GM19023 (cell line): Measurements from ENCODE around the gene ZMPSTE24.

Experiments
- ATAC-seq: cut with Tn5 transposase; IDR thresholded peaks from one replicate; pipeline ENCODE4 v1.9.1; 2021; ENCODE audit warnings: mild to moderate bottlenecking, moderate library complexity; ENCODE audit not compliant: unreplicated experiment

The ZMPSTE24 gene

DNA sequence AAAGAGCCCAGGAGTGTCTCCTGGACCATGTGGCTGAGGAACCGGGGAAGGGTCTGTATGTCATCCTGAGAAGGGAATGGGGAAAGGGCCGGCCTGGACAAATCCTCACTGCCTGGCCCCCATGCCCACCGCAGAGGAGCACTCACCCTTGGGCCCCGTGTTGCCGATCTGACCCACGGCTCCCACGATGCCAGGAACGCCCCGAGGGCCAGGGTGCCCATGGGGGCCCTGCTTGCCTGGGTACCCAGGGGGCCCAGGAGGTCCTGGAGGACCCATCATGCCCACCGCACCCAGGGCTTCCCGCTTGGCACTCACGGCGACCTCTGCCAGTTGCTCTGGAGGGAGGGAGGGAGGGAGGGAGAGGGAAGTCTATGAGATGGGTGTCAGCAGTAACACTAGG lies 44.4 kb downstream of the ZMPSTE24 start:
- ATAC-seq, result no peak

DNA sequence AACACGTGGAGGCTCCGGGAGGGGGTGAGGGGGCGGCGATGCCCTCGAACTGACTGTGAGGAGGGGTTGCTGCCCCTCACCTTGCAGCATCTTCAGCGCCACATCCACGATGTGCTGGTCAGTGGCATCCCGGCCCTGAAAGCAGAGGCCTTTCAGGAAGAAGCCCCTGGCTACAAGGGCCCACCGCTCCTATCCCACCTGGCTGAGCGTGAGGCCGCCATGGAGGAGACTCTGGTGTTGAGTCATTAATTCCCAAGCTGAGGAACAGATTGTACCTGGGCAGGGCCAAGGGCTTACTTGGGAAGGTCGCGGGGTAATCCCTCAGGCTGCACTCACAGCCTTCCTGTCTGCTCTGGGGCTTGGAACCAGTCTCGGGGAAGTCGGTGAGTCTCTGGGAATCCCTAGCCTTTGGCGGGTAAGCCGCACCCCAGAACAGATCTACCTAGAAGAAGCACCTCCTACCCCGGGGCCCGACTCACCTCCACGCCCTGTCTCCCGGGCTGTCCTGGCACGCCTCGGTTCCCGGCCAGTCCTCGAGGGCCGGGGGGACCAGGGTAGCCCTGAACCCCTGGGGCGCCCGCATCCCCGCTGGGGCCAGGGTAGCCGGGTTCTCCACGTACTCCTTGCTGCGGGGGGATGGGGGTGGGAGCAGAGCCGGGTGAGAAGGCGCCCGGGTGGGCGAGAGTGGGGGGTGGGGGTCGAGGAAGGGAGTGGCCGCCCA lies 45.2 kb downstream of the ZMPSTE24 start:
- no peak for ATAC-seq

DNA sequence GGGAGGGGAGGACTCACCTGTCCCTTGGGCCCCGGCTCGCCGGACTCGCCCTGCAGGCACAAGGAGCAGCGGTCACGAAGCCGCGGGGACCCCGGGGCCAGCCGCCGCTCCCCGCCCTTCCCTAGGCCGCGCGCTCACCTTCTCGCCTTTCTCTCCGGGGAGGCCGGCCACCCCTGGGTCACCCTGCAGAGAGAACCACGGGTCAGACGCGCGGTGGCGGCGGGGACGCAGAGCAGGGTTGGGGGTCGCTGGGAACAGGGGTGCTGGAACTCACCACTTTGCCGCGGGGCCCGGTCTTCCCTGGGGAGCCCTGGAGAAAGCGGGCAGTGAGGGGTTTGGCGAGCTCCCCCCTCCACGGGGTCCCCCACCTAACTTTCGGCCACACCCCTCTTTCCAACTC lies 45.8 kb downstream of the ZMPSTE24 start:
- ATAC-seq, result no peak

DNA sequence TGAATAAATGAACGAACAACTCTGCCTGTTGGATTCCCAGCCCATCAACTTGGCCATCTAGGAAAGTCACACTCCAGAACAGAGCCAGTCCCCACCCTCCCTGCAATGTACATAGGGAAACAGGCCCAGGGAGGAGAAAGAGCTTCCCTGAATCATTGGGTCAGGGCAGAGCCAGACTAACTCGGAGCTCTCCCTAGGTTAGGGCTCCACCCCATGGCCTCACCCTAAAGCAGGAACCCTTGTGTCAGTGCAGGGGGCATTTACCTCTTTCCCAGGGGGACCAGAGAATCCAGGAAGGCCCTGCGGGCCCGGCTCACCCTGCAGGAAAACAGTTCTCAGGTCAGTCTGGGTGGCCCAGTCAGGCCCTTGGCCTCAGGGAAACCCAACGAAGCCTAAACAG lies 47.4 kb downstream of the ZMPSTE24 start:
- ATAC-seq, result no peak

DNA sequence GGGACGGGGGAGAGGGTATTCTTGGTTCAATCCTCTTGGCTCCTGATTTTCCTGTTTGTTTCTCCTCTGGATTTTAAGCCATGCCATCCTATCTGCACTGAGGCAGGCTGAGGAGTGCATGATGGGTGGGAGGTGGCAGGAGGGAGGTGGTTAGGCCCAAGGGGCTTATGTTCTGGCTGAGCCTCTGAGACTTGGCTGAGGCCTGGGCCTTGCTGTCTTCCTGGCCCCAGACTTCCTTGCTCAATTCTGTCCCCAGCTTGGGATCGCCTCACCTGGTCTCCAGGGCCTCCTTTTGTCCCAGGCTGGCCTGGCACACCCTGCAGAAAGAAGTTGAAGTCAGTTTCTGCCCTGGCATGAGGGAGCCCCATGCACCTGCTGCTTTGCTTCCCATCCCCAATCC lies 47.8 kb downstream of the ZMPSTE24 start:
- no peak for ATAC-seq

DNA sequence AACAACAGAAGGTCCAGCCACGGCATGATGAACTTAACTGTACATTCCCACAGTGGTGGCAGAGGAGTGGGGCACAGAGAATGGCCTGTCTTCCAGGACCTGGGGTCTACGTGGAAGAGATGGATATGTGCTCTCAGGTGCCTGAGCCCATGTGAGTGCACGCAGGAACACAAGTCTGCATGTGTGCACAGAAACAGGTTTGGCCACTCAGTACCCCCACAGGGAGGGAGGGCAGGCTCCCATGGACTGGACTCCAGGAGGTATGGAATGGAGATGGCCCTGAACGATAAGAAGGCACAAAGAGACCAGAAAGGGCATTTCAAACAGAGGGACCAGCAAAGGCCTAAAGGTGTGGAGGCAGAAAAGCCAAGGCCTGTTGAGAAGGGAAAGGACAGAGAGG lies 48.3 kb downstream of the ZMPSTE24 start:
- no peak for ATAC-seq

DNA sequence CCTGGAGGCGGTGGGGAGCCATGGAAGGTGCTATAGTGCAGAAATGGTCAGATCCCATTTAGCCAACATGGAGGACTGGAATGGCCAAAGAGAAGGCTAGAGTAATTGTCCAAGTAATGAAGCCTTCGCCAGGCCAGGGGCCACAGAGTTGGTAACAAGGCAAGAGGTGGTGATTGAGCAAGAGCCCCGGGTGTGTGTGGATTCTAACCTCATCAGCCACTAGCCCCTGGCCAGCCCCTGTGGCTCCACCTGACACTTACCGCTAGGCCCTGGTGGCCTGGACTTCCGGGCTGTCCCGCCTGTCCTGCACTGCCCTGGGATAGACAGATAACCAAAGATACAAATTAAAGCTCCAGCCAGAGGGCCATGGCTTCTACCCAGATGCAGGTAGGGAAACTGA lies 49.1 kb downstream of the ZMPSTE24 start:
- no peak for ATAC-seq

DNA sequence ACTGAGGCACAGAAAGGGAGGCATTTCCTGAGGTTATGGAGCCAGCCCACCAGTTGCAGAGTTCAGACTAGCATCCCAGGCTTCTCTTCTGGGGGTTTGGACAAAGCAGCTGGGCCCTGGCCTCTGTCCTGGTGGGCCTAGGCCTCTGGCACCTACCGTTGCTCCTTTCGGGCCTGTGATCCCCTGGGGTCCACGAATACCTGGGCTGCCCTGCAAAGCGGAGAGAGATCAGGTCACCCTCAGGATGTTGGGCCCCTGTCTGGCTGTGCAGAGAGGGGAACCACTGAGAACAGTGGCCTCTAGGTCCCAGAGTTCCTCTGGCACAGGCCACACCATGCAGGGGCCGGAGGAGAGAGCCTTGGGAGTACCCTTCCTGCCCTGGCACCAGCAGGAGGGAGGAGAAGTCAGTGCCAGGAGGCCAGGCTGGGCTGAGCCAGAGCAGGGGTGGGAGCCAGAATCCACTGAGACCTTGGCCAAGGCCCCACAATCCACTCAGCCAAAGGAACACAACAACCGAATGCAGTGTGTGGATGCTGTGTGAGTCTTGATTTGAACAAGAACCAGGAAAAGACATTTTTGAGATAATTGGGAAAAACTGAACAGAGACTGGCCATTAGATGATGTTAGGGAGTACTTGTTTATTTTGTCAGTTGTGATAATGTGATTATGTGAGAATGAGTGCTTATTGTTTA lies 50.1 kb downstream of the ZMPSTE24 start:
- ATAC-seq, result no peak

DNA sequence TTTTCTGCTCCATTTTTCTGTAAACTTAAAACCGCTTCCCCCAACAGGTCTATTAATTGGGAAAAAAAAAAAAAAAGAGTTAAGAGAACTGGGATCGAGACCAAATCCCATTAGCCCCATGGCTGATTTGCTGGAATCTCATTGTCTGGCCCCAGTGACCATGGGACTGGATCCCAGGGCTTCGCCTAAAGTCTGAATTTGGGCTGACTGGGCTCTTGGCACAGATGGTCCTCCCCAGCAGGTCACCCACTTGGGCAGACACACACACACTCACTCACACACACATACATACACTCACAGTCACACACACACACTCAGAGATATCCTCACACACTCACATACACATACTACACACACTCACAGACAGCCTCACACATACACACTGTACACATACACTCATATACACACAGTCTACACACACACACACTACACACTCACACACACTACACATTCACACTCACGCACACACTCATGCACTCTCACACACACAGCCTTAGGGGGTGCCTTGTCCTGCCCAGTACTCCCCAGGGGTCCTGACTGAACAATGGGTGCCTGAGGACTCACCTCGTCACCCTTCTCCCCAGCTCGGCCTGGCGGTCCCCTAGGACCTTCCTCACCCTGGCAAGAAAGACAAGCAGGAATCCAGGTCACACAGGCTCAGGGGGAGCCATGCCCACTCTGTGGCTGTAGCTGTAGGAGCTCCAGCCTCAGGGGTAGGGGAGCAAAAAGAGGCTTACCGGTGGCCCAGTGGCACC lies 51.5 kb downstream of the ZMPSTE24 start:
- ATAC-seq, result no peak

DNA sequence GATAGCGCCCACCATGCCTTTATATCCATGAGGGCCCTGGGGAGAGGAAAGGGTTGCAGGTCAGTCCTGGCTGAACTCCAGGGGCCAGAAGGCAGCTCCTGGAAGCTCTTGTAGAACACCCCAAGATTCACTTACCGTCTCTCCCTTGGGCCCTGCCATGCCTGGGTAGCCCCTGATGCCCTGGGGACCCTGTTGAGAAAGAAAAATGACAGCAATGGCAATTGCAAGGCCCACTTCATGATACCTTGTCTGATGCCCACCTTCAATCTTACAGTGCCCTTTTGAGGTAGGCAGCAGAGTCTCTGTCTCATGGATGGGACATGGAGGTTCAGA lies 52.1 kb downstream of the ZMPSTE24 start:
- ATAC-seq, result no peak

DNA sequence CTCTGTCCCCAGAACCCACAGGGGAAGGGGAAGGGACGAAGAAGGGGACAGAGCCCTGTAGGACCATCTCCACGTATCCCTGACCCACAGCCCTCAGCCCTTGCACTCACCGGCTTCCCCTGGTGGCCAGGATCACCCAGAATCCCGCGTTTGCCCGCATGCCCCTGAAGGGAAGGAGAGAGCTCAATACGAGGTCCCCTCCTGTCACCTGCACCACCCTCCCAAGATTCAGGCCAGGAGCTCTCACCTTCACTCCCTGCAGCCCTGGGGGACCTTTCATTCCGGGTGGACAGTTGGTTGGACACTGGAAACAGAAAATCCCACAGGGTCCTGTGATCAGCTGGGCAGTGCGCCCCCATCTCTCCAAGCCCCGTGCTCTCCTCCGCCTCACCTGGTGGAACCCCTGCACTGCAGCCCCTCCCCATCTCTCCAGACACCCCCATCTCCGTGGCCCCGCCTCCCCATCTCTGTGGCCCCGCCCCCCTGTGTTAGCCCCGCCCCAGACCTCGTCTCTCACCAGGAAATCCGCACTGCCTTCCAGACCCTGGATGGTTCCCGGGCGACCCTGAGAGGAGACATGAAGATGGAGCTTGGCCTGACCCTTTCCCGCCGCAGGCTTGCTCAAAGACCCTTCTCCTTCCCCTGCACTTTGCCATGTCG lies 53.1 kb downstream of the ZMPSTE24 start:
- no peak for ATAC-seq

DNA sequence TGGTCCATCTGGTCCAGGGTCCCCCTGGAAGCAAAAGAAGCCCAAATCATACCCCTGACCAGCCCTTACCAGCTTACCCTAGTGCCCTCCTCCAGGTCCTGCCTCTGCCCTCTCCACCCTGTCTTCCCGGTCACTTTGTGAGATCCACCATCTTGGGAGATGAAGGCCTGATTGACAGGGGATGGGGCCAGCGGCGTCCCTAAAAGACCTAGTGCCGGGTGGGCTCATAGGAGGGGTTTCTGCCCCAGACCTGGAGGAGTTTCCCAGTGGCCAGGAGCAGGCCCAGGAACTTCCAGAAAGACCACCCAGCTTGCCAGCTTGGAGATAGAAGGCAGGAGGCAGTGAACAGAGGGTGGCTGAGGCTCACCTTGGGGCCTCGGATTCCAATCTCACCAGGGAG lies 53.7 kb downstream of the ZMPSTE24 start:
- ATAC-seq, result no peak

DNA sequence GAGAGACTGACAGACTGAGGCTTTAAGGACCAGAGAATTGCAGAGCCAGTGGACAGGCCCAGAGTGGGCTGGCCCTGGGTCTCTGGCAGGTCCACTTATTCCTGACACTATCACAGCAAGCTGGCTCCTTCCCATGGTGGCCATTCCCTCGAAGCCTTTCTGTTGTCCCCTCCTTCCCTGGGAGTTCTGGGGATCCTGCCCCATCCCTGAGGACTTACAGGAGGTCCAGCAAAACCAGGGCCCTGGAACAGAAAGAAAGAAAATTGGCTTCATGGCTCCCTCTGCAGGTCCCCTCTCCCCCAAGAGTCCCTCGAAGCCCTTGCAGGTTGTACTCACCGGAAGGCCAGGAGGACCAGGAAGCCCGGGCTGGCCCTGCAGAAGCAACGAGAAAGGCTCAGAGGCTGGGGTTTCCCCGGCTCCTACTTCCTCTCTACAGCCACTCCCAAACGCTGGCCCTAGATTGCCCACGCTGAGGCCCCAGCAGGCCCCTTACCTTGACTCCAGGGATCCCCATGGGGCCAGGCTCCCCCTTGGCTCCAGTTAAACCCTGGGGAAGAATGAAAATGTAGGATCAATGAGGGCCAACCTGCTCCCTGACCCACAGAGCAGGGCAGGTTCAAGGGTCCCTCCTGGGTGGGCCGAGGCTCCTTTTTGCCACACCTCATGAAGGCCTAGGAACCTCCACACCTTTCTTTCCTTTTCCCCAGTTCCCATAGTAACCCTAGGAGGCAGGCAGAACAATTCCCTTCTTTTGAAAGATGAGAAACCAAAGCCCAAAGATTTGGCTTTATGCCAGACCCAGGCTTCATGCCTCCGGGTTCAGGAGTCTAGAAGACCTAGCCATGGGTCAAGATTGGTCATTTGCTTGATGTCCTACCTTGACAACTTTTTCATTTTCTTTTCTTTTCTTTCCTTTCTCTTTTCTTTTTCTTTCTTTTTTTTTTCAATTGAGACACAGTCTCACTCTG lies 54.5 kb downstream of the ZMPSTE24 start:
- ATAC-seq, result no peak

DNA sequence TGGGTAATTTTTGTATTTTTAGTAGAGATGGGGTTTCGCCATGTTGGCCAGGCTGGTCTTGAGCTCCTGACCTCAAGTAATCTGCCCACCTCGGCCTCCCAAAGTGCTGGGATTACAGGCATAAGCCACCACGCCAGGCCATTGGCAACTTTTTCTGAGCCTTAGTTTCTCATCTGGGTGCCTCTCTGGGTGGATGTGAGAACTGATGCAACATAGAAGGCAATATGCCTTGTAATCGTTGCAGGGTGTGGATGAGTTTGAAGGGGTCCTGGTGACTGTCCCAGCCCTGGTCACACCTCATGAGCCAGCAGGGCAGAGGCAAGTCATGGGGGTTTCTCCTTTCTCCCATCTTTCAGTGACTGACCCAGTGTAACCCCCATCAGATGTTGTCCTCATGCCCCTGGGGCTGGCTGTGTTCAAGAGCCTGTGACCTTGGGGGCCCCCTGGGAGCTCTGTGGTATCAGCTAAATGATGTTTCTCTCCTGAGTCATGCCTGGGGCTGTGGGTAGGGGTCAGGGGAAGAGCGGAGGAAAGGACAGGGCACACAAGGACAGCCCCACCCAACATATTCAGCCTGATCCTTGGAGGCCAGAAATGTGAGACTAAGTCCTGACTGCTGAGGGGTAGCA lies 55.4 kb downstream of the ZMPSTE24 start:
- no peak for ATAC-seq

DNA sequence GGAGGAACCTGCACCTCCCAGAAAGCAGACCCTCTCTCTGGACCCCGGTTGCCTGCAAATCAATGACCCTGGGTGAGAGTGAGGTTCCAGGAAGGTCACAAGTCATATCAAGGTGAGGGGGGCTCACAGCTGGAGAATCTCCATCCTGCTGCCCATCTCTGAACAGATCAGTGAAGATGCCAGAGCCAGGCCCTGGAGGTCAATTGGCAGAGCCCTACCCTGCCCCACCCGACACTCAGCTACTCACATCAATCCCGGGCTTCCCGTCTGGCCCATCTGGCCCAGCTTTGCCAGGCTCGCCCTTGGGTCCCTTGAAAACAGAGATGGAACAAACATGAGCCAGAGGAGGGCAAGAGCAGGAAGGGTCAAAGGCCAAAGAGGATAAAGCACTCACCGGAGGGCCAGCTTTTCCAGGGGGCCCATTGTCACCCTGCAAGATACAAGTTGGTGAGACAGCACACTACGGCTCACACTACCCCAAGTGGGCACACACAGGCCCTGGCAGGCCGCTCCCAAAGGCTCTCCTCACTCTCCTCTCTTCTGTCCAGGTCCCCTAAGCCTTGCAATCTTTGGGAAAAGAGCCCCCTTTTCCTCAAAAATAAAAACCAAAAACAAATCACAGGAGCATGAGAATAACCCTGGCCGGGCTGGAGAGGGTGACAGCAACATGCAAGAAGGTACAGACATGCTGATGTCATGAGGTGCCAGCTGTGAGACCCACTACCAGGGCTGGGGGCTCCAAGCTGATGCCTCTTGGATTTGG lies 56.1 kb downstream of the ZMPSTE24 start:
- ATAC-seq, result no peak

DNA sequence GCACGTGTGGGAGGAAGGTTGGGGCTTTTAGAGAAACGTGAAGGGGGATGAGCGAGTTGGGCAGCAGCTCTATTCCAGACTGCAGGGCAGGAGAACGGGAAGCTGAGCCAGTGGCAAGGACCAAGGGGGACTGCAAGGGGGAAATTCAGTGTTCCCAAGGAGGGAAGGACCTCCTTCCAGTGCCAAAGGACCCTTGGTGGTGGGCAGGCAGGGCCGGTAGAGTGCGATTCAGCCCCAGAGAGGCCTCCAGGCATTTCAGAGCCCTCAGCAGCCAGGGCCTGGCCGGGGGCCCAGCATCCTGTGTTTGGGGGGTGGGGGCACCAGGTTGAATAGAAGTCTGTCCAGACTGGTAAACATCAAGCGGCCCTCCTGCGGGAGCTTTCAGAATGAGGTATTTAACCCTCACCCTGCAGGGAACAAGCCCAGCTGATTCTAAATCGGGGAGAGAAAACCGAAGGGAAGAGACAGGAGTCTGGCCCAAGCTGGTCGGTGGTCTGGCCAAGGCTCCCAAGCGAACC lies 56.7 kb downstream of the ZMPSTE24 start:
- no peak for ATAC-seq

DNA sequence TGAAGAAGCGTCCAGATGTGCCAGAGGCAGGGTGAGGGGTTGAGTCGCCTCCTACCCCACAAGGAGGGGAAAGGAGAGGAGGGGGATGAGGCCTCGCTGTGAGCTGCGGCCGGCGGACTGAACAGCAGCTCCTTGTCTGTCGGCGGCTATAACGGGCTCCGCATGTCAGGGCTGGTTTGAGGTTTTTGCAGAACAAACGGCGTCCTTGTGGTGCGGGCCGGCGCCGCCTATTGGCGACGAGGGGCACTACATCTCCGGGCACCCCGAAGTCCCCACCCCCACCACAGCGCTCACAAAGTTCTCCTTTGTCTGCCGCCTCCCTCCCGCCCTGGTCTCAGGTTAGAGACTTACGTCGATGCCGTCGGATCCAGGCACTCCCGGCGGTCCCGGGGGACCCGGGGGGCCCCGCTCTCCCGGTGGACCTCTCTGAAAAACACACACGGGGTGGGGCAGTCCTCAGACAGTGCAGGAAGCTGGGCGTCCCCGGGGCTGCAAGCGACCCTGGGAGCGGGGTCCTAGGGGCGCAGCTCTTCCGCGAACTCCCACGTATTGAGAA lies 57.3 kb downstream of the ZMPSTE24 start:
- peak; percentile 46 for ATAC-seq

DNA sequence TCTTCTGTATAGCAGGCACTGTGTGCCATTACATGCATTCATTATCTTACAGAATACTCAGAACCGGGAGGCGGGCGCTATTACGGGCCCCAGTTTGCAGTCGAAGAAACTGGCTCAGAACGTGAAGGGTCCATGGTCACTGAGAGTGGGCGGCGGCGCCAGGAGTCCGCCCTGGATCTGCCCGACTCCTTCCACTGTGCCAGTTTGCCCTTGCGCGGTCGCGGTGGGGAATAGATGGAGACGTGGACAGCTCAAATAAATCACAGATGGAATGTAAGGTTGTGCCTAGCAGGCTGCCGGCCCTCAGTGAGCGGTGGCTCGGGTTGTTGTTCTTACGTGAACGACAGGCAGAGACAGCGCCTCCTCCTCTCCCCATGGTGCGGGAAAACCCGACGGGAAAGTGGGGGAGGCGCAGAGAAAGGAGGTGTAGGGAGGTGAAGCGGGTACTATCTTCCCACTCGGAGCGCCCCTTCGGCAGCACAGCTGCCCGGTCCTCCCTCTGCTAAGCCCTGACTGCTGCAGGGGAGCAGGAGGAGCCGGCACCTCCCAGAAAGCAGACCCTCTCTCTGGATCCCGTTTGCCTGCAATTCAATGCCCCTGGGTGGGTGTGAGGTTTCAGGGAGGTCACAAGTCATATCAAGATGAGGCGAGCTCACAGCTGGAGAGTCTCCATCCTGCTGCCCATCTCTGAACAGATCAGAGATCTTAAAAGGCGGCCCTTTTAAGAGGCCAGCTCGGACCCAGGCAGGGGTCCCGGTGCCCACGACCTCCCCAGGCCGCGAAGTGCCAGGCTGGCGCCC lies 58.0 kb downstream of the ZMPSTE24 start:
- ATAC-seq, result no peak
